Liver (tissue), 9 donors: ENCODE data around the gene CDH23. TPM values are rescaled to one million over a fixed set of nuclear protein-coding genes. Genes with fewer than 3 reads are reported as not detected.

Experiments used
- DNase-seq: peaks from one replicate; pipeline ENCODE4 v3.0.0-alpha.2; 2017; ENCODE audit warnings: low spot score
- H3K27ac ChIP-seq, 2 donors: one replicate each; pipeline ENCODE4 v1.7.0; 2013; ENCODE audit warnings: inconsistent platforms in 2 of 2, low read length in 2 of 2, control low read depth in 1 of 2, low read depth in 1 of 2, mild to moderate bottlenecking in 1 of 2
- H3K27me3 ChIP-seq, 4 donors: one replicate each; pipeline versions ENCODE4 v1.6.1 to v1.7.0; 2013; ENCODE audit warnings: low read length in 3 of 4, inconsistent platforms in 1 of 4, mild to moderate bottlenecking in 1 of 4, moderate library complexity in 1 of 4; ENCODE audit not compliant: control insufficient read depth in 4 of 4, insufficient read depth in 4 of 4
- H3K36me3 ChIP-seq, 4 donors: one replicate each; pipeline versions ENCODE4 v1.6.1 to v1.7.0; 2013; ENCODE audit warnings: low read length in 3 of 4, mild to moderate bottlenecking in 3 of 4, low read depth in 1 of 4, moderate library complexity in 1 of 4; ENCODE audit not compliant: control insufficient read depth in 4 of 4, insufficient read depth in 3 of 4
- H3K4me1 ChIP-seq, 4 donors: one replicate each; pipeline versions ENCODE4 v1.6.1 to v1.7.0; 2013; ENCODE audit warnings: low read length in 3 of 4, mild to moderate bottlenecking in 3 of 4, moderate library complexity in 1 of 4; ENCODE audit not compliant: control insufficient read depth in 4 of 4, insufficient read depth in 4 of 4
- H3K4me3 ChIP-seq, 3 donors: one replicate each; pipeline versions ENCODE4 v1.6.1 to v1.7.0; 2013; ENCODE audit warnings: low read length in 3 of 3, control low read depth in 1 of 3, low read depth in 1 of 3, mild to moderate bottlenecking in 1 of 3
- H3K9ac ChIP-seq, 2 donors: one replicate each; pipeline ENCODE4 v1.7.0; 2013; ENCODE audit warnings: low read length in 2 of 2, mild to moderate bottlenecking in 2 of 2, moderate library complexity in 2 of 2, control low read depth in 1 of 2, low read depth in 1 of 2
- H3K9me3 ChIP-seq, 4 donors: one replicate each; pipeline versions ENCODE4 v1.6.1 to v1.7.0; 2013; ENCODE audit warnings: low read length in 3 of 4; ENCODE audit not compliant: control insufficient read depth in 4 of 4
- EGR1 ChIP-seq, 2 donors: IDR thresholded peaks; 2 replicates each; pipeline ENCODE4 v1.6.1; 2016 to 2018; ENCODE audit warnings: antibody characterized with exemption in 2 of 2, low read depth in 2 of 2
- FOXA1 ChIP-seq: IDR thresholded peaks from 2 replicates; pipeline ENCODE4 v1.6.1; 2016; ENCODE audit warnings: antibody characterized with exemption
- HNF4A ChIP-seq, 2 donors: conservative IDR thresholded peaks; 2 replicates each; pipeline ENCODE4 v1.6.1; 2016; ENCODE audit warnings: antibody characterized with exemption in 2 of 2, mild to moderate bottlenecking in 2 of 2
- HNF4G ChIP-seq: IDR thresholded peaks from 2 replicates; pipeline ENCODE4 v1.6.1; 2016; ENCODE audit warnings: antibody characterized with exemption
- JUND ChIP-seq, 2 donors: IDR thresholded peaks; 2 replicates each; pipeline ENCODE4 v1.6.1; 2016; ENCODE audit warnings: antibody characterized with exemption in 2 of 2
- RXRA ChIP-seq, 2 donors: IDR thresholded peaks; 2 replicates each; pipeline ENCODE4 v1.6.1; 2017 to 2018; ENCODE audit warnings: antibody characterized with exemption in 2 of 2, mild to moderate bottlenecking in 1 of 2
- SP1 ChIP-seq: IDR thresholded peaks from 2 replicates; pipeline ENCODE4 v1.6.1; 2018; ENCODE audit warnings: antibody characterized with exemption, mild to moderate bottlenecking
- TAF1 ChIP-seq: conservative IDR thresholded peaks from 2 replicates; pipeline ENCODE4 v1.6.1; 2016; ENCODE audit warnings: antibody characterized with exemption, mild to moderate bottlenecking
- YY1 ChIP-seq: IDR thresholded peaks from 2 replicates; pipeline ENCODE4 v1.6.1; 2016; ENCODE audit warnings: antibody characterized with exemption, mild to moderate bottlenecking
- WGBS: extraction: QIAGEN DNeasy Blood & Tissue Kit; methylation state at CpG from one replicate; pipeline ENCODE4 v1.1.7; 2013; 5-methylcytosine and 5-hydroxymethylcytosine counted together
- polyA plus RNA-seq, 2 donors: library from polyadenylated mRNA; stranded (reverse) in 1 of 2; unstranded in 1 of 2; fragments of 200-250 nt in 1 of 2; fragments of >200 nt in 1 of 2; fragmentation: Nextera tagmentation in 1 of 2; extraction: Ambion mirVana in 1 of 2; gene quantifications; one replicate each; pipeline versions ENCODE4 v1.2.1 to v1.2.3, GENCODE V29; 2013 to 2015
- total RNA-seq, 2 donors: library from RNA; depleted of rRNA; stranded (reverse); fragments of >200 nt; gene quantifications; one replicate each; pipeline ENCODE4 v1.2.3, GENCODE V29; 2014
- TF ChIP-seq, protein P1 (sequence below): IDR thresholded peaks from 2 replicates; pipeline ENCODE4 v1.6.1; 2016; ENCODE audit warnings: antibody characterized with exemption
- TF ChIP-seq, protein P2 (sequence below): IDR thresholded peaks from 2 replicates; pipeline ENCODE4 v1.6.1; 2016; ENCODE audit warnings: antibody characterized with exemption
- TF ChIP-seq, protein P3 (sequence below): IDR thresholded peaks from 2 replicates; pipeline ENCODE4 v1.6.1; 2016; ENCODE audit warnings: antibody characterized with exemption
- TF ChIP-seq, protein P4 (sequence below): IDR thresholded peaks from 2 replicates; pipeline ENCODE4 v1.6.1; 2016; ENCODE audit warnings: antibody characterized with exemption, mild to moderate bottlenecking
- donor health status: healthy.
- donor health status: healthy.
- donor health status: healthy.
- donor health status: healthy.
- donor health status: healthy.

The CDH23 gene
- total and polyA plus RNA-seq, 4 donors, result 1.5 to 4.7 (median 3.4) TPM

DNA sequence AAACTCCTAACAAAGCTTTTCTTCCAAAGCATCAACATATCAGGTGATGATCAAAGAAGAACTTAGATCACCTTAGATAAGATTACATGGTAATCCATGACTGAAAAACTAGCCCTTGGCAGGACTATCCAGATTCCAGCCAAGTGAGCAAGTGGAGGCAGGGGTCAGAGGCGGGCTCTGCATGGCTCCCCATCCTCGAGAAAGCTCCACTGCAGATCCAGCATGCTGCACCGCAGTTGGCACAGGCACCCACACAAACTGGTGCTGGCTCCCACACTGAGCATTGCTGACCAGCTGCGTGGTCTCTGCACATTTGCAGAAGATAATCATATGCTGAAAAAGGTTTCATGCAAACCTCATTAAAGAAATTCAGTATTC lies 444.2 kb downstream of the CDH23 start:
- H3K4me3 ChIP-seq, result no peak overlapping the region
- H3K4me1 ChIP-seq, result peaks cover 15 to 53% (median 30%) of the 10 kb centered on the region in 4 donors
- no peak overlapping the region for H3K27ac ChIP-seq
- H3K36me3 ChIP-seq, result peaks cover 0 to 4% (median 0%) of the 10 kb centered on the region in 4 donors
- H3K9ac ChIP-seq, result no peak overlapping the region
- no peak for DNase-seq
- TF ChIP-seq, protein P1, sequence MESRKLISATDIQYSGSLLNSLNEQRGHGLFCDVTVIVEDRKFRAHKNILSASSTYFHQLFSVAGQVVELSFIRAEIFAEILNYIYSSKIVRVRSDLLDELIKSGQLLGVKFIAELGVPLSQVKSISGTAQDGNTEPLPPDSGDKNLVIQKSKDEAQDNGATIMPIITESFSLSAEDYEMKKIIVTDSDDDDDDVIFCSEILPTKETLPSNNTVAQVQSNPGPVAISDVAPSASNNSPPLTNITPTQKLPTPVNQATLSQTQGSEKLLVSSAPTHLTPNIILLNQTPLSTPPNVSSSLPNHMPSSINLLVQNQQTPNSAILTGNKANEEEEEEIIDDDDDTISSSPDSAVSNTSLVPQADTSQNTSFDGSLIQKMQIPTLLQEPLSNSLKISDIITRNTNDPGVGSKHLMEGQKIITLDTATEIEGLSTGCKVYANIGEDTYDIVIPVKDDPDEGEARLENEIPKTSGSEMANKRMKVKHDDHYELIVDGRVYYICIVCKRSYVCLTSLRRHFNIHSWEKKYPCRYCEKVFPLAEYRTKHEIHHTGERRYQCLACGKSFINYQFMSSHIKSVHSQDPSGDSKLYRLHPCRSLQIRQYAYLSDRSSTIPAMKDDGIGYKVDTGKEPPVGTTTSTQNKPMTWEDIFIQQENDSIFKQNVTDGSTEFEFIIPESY, result no peak
- no peak for TF ChIP-seq JUND (IDR thresholded peaks at IDR 0.05)
- no peak for TF ChIP-seq YY1
- no peak for TF ChIP-seq HNF4A (conservative IDR thresholded peaks at IDR 0.05)
- TF ChIP-seq RXRA (IDR thresholded peaks at IDR 0.05), result no peak
- TF ChIP-seq, protein P2, sequence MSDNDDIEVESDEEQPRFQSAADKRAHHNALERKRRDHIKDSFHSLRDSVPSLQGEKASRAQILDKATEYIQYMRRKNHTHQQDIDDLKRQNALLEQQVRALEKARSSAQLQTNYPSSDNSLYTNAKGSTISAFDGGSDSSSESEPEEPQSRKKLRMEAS, result no peak
- TF ChIP-seq EGR1 (IDR thresholded peaks at IDR 0.05; ENCODE audit: low read depth in 2 of 2), result no peak
- TF ChIP-seq, protein P3, sequence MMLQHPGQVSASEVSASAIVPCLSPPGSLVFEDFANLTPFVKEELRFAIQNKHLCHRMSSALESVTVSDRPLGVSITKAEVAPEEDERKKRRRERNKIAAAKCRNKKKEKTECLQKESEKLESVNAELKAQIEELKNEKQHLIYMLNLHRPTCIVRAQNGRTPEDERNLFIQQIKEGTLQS, result no peak
- TF ChIP-seq, protein P4, sequence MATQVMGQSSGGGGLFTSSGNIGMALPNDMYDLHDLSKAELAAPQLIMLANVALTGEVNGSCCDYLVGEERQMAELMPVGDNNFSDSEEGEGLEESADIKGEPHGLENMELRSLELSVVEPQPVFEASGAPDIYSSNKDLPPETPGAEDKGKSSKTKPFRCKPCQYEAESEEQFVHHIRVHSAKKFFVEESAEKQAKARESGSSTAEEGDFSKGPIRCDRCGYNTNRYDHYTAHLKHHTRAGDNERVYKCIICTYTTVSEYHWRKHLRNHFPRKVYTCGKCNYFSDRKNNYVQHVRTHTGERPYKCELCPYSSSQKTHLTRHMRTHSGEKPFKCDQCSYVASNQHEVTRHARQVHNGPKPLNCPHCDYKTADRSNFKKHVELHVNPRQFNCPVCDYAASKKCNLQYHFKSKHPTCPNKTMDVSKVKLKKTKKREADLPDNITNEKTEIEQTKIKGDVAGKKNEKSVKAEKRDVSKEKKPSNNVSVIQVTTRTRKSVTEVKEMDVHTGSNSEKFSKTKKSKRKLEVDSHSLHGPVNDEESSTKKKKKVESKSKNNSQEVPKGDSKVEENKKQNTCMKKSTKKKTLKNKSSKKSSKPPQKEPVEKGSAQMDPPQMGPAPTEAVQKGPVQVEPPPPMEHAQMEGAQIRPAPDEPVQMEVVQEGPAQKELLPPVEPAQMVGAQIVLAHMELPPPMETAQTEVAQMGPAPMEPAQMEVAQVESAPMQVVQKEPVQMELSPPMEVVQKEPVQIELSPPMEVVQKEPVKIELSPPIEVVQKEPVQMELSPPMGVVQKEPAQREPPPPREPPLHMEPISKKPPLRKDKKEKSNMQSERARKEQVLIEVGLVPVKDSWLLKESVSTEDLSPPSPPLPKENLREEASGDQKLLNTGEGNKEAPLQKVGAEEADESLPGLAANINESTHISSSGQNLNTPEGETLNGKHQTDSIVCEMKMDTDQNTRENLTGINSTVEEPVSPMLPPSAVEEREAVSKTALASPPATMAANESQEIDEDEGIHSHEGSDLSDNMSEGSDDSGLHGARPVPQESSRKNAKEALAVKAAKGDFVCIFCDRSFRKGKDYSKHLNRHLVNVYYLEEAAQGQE, result no peak
- no peak for TF ChIP-seq TAF1
- TF ChIP-seq SP1, result no peak
- no peak for TF ChIP-seq HNF4G
- no peaks in the 10 kb centered on the region for H3K9me3 ChIP-seq
- WGBS, result 82% methylated on average over 4 of the region's 4 CpGs
- H3K27me3 ChIP-seq, result no peaks in the 10 kb centered on the region

DNA sequence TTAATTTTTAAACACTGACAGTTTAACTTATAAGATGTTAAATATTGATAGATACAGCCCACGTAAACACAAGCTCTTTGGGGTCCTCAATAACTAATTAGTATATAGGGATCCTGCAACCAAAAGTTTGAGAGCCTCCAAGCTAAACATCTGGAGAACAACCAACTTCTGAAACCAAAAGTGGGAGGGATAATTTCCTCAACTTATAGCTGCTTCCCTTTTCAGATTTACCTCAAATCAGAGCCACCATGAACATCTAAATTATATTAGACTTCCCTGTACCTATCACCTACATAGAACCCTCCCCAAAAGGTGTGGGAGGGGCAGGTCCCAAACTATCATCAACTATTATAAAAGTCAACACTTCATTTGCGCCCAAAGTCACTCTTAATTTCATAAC lies 445.7 kb downstream of the CDH23 start:
- H3K4me1 ChIP-seq, result peaks cover 15 to 41% (median 21%) of the 10 kb centered on the region in 4 donors
- no peak overlapping the region for H3K4me3 ChIP-seq
- TF ChIP-seq, protein P3, result no peak
- no peak for TF ChIP-seq FOXA1
- no peak for TF ChIP-seq HNF4A (conservative IDR thresholded peaks at IDR 0.05)
- TF ChIP-seq, protein P2, result no peak
- no peak for TF ChIP-seq JUND (IDR thresholded peaks at IDR 0.05)
- H3K27me3 ChIP-seq, result no peaks in the 10 kb centered on the region
- H3K9ac ChIP-seq, result no peak overlapping the region
- H3K36me3 ChIP-seq, result peaks cover 0 to 4% (median 0%) of the 10 kb centered on the region in 4 donors
- H3K27ac ChIP-seq, result no peak overlapping the region
- no peaks in the 10 kb centered on the region for H3K9me3 ChIP-seq
- DNase-seq, result no peak
- 67% methylated on average over 2 of the region's 2 CpGs for WGBS
